PFSK-1 (cell line): ENCODE measurements around the gene C2orf49.

Experiments used
- FOXP2 ChIP-seq: optimal IDR thresholded peaks from 2 replicates; pipeline ENCODE3; 2011; ENCODE audit warnings: borderline replicate concordance, control low read depth, inconsistent platforms; ENCODE audit not compliant: insufficient read depth; ENCODE audit errors: extremely low read length, extremely low read depth
- POLR2AphosphoS5 ChIP-seq: IDR thresholded peaks from 2 replicates; pipeline ENCODE4 v1.6.1; 2012; ENCODE audit warnings: low read depth, mild to moderate bottlenecking, control low read depth, low read length, moderate library complexity
- REST ChIP-seq, 2 experiments: IDR thresholded peaks; 2 replicates each; pipeline versions ENCODE4 v1.6.1 to v1.8.0; 2011 to 2012; ENCODE audit warnings: low read depth in 2 of 2, low read length in 2 of 2, control low read depth in 1 of 2, inconsistent platforms in 1 of 2, mild to moderate bottlenecking in 1 of 2, moderate library complexity in 1 of 2; ENCODE audit not compliant: insufficient read depth in 1 of 2
- SIN3A ChIP-seq: IDR thresholded peaks from 2 replicates; pipeline ENCODE4 v1.6.1; 2012; ENCODE audit warnings: mild to moderate bottlenecking, low read length, moderate library complexity, borderline replicate concordance; ENCODE audit not compliant: insufficient read depth
- TAF1 ChIP-seq: IDR thresholded peaks from 2 replicates; pipeline ENCODE4 v1.6.1; 2012; ENCODE audit warnings: low read length, control low read depth, borderline replicate concordance; ENCODE audit not compliant: insufficient read depth

C2orf49 gene

GRCh38 chr2:105298017-105298416 is 39.3 kb upstream of the C2orf49 start:
- TF ChIP-seq TAF1 (no peak), FOXP2 (no peak), SIN3A (no peak), POLR2AphosphoS5 (no peak), REST (IDR thresholded peaks at IDR 0.05; ENCODE audit: insufficient read depth in 1 of 2, low read depth in 2 of 2, low read length in 2 of 2) (no peak)

GRCh38 chr2:105299290-105299689 is 38.0 kb upstream of the C2orf49 start:
- TF ChIP-seq TAF1: no peak
- TF ChIP-seq POLR2AphosphoS5: no peak
- TF ChIP-seq FOXP2: no peak
- TF ChIP-seq REST (IDR thresholded peaks at IDR 0.05; ENCODE audit: insufficient read depth in 1 of 2, low read depth in 2 of 2, low read length in 2 of 2): no peak
- TF ChIP-seq SIN3A: no peak

- TF ChIP-seq POLR2AphosphoS5: no peak
- no peak for TF ChIP-seq TAF1
- no peak for TF ChIP-seq REST (IDR thresholded peaks at IDR 0.05; ENCODE audit: insufficient read depth in 1 of 2, low read depth in 2 of 2, low read length in 2 of 2)
- no peak for TF ChIP-seq SIN3A
- no peak for TF ChIP-seq FOXP2
These were observed 35.7 kb upstream of the C2orf49 start for GRCh38 chr2:105301646-105302045.

- TF ChIP-seq FOXP2 (no peak), REST (IDR thresholded peaks at IDR 0.05; ENCODE audit: insufficient read depth in 1 of 2, low read depth in 2 of 2, low read length in 2 of 2) (no peak), TAF1 (no peak), POLR2AphosphoS5 (no peak), SIN3A (no peak)
These were observed 30.2 kb upstream of the C2orf49 start for GRCh38 chr2:105307146-105307545.

- TF ChIP-seq REST (IDR thresholded peaks at IDR 0.05; ENCODE audit: insufficient read depth in 1 of 2, low read depth in 2 of 2, low read length in 2 of 2): no peak
- TF ChIP-seq TAF1: no peak
- TF ChIP-seq SIN3A: no peak
- no peak for TF ChIP-seq FOXP2
- no peak for TF ChIP-seq POLR2AphosphoS5
These were observed 29.8 kb upstream of the C2orf49 start for GRCh38 chr2:105307550-105307949.
